Fibroblast of lung (primary cell): ENCODE data around the gene GPRIN3. TPM values are rescaled to one million over a fixed set of nuclear protein-coding genes. Genes with fewer than 3 reads are reported as not detected.
"Not testable (repeated sequence)": the region's sequence is repeated elsewhere in the genome, so short reads cannot be mapped to it uniquely, and the experiment has no call there.

Source experiments
- DNase-seq, 2 donors: peaks; one replicate each; pipeline versions ENCODE4 v3.0.0 to v3.0.0-alpha.2; 2010; ENCODE audit warnings: low read depth in 2 of 2
- H2AFZ ChIP-seq: 2 replicates; pipeline ENCODE4 v1.5.1; 2012; ENCODE audit warnings: low read length, control low read depth, inconsistent platforms
- H3K27ac ChIP-seq: 2 replicates; pipeline ENCODE4 v1.5.1; 2011; ENCODE audit warnings: low read length, control low read depth; ENCODE audit not compliant: insufficient read depth
- H3K27me3 ChIP-seq: 2 replicates; pipeline ENCODE4 v1.5.1; 2011; ENCODE audit warnings: mild to moderate bottlenecking, low read length; ENCODE audit not compliant: control insufficient read depth, insufficient read depth
- H3K36me3 ChIP-seq: 2 replicates; pipeline ENCODE4 v1.5.1; 2011; ENCODE audit warnings: low read length; ENCODE audit not compliant: control insufficient read depth, insufficient read depth
- H3K4me1 ChIP-seq: 2 replicates; pipeline ENCODE4 v1.5.1; 2011; ENCODE audit warnings: low read length; ENCODE audit not compliant: control insufficient read depth, insufficient read depth; ENCODE audit errors: extremely low read depth
- H3K4me2 ChIP-seq: 2 replicates; pipeline ENCODE4 v1.5.1; 2011; ENCODE audit warnings: low read length, control low read depth; ENCODE audit not compliant: insufficient read depth; ENCODE audit errors: extremely low read depth
- H3K4me3 ChIP-seq, 4 experiments: fragments of 200-600 bp in 1 of 4; sonication (generic) in 1 of 4; replicated peaks in 1 of 4; 2 replicates each; pipeline ENCODE4 v1.5.1; 2011 to 2016; ENCODE audit warnings: low read length in 4 of 4, low read depth in 3 of 4, mild to moderate bottlenecking in 3 of 4, control low read depth in 2 of 4, inconsistent platforms in 1 of 4, mixed read lengths in 1 of 4; ENCODE audit not compliant: insufficient read depth in 1 of 4; ENCODE audit errors: control extremely low read depth in 1 of 4
- H3K79me2 ChIP-seq: 2 replicates; pipeline ENCODE4 v1.5.1; 2012; ENCODE audit warnings: mild to moderate bottlenecking, low read length, inconsistent platforms; ENCODE audit not compliant: control insufficient read depth, insufficient read depth
- H3K9ac ChIP-seq: 2 replicates; pipeline ENCODE4 v1.5.1; 2011; ENCODE audit warnings: mild to moderate bottlenecking, low read length, control low read depth; ENCODE audit not compliant: insufficient read depth
- H3K9me3 ChIP-seq: 2 replicates; pipeline ENCODE4 v1.5.1; 2012; ENCODE audit warnings: low read depth, low read length; ENCODE audit not compliant: control insufficient read depth, insufficient read depth
- H4K20me1 ChIP-seq: 2 replicates; pipeline ENCODE4 v1.5.1; 2011; ENCODE audit warnings: low read length; ENCODE audit not compliant: control insufficient read depth, insufficient read depth; ENCODE audit errors: extremely low read depth
- CTCF ChIP-seq, 2 donors: IDR thresholded peaks in 1 of 2; conservative IDR thresholded peaks in 1 of 2; 1 replicate in 1 of 2; 2 replicates in 1 of 2; pipeline ENCODE4 v1.5.1; 2011 to 2012; ENCODE audit warnings: low read length in 2 of 2, control low read depth in 1 of 2, inconsistent platforms in 1 of 2, low read depth in 1 of 2, mild to moderate bottlenecking in 1 of 2
- EZH2 ChIP-seq: IDR thresholded peaks from 2 replicates; pipeline ENCODE4 v1.5.1; 2012; ENCODE audit warnings: low read length, control low read depth, mild to moderate bottlenecking; ENCODE audit errors: missing control alignments
- polyA plus RNA-seq, 2 donors: library from polyadenylated mRNA; depleted of rRNA in 1 of 2; stranded (reverse) in 1 of 2; unstranded in 1 of 2; fragments of >200 nt; gene quantifications; 2 replicates each; pipeline ENCODE4 v1.2.1, GENCODE V29; 2011 to 2012; ENCODE audit warnings: missing spikeins in 1 of 2
- total RNA-seq: library from RNA; depleted of rRNA; stranded (reverse); fragments of >200 nt; gene quantifications from 2 replicates; pipeline ENCODE4 v1.2.1, GENCODE V29; 2014

GPRIN3 gene
- total and polyA plus RNA-seq, 2 donors (not counting 1 experiment from before 2014, with no cell fraction given) = under 0.01 to 0.01 TPM

GRCh38 chr4:89314291-89314690 is 6.7 kb upstream of the GPRIN3 start:
- Histone ChIP-seq H3K4me3 (no peak overlapping the region), H3K27ac (no peak overlapping the region), H3K9ac (no peak overlapping the region), H2AFZ (no peak overlapping the region), H4K20me1 (no peaks in the 10 kb centered on the region), H3K79me2 (no peaks in the 10 kb centered on the region), H3K27me3 (no peaks in the 10 kb centered on the region), H3K4me2 (no peak overlapping the region), H3K36me3 (no peaks in the 10 kb centered on the region), H3K4me1 (peaks cover 2% of the 10 kb centered on the region), H3K9me3 (no peaks in the 10 kb centered on the region)
- DNase-seq = peak; percentile 10 to 24
- TF ChIP-seq CTCF (conservative IDR thresholded peaks at IDR 0.05 in 1 of 2, IDR thresholded peaks at IDR 0.05 in 1 of 2; ENCODE audit: low read depth in 1 of 2, low read length in 2 of 2) = no peak
- no peak for TF ChIP-seq EZH2

DNA sequence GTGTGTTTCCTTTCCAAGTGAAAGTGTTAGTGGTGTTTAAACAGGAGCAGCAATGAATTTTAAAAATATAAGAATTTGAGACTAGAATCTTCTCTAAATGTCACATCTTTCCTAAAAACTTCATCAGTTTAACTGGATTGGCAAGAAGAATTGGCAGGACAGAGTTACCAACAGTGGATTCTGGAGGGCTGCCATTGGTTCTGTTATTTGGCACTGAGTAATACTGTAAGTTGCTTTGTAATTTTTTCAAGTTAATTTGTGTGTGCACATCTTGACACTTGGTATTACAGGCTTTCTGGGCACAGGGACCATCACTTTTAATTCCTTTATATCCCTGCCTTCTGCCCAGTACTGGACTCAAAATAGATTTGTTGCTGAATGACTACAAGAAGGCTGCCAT is 4.5 kb upstream of the GPRIN3 start:
- Histone ChIP-seq H3K4me3 (no peak overlapping the region), H3K79me2 (no peaks in the 10 kb centered on the region), H3K4me1 (peaks cover 2% of the 10 kb centered on the region), H3K9me3 (no peaks in the 10 kb centered on the region), H3K9ac (no peak overlapping the region), H2AFZ (no peak overlapping the region), H3K27me3 (peaks cover 7% of the 10 kb centered on the region), H3K36me3 (no peaks in the 10 kb centered on the region), H4K20me1 (no peaks in the 10 kb centered on the region), H3K4me2 (no peak overlapping the region), H3K27ac (no peak overlapping the region)
- no peak for TF ChIP-seq CTCF (conservative IDR thresholded peaks at IDR 0.05 in 1 of 2, IDR thresholded peaks at IDR 0.05 in 1 of 2; ENCODE audit: low read depth in 1 of 2, low read length in 2 of 2)
- TF ChIP-seq EZH2 = no peak
- DNase-seq = peak; percentile 21 to 50

- no peak overlapping the region for H3K4me2 ChIP-seq
- no peaks in the 10 kb centered on the region for H3K36me3 ChIP-seq
- no peak overlapping the region for H2AFZ ChIP-seq
- no peak overlapping the region for H3K27ac ChIP-seq
- TF ChIP-seq CTCF (conservative IDR thresholded peaks at IDR 0.05 in 1 of 2, IDR thresholded peaks at IDR 0.05 in 1 of 2; ENCODE audit: low read depth in 1 of 2, low read length in 2 of 2) (no peak), EZH2 (no peak)
- H3K4me1 ChIP-seq = no peaks in the 10 kb centered on the region
- H4K20me1 ChIP-seq = no peaks in the 10 kb centered on the region
- H3K4me3 ChIP-seq = no peak overlapping the region
- H3K27me3 ChIP-seq = peaks cover 14% of the 10 kb centered on the region
- H3K9me3 ChIP-seq = no peaks in the 10 kb centered on the region
- no peak overlapping the region for H3K9ac ChIP-seq
- H3K79me2 ChIP-seq = no peaks in the 10 kb centered on the region
- no peak for DNase-seq
Observed at GRCh38 chr4:89311433-89311832, 3.8 kb upstream of the GPRIN3 start.

DNA sequence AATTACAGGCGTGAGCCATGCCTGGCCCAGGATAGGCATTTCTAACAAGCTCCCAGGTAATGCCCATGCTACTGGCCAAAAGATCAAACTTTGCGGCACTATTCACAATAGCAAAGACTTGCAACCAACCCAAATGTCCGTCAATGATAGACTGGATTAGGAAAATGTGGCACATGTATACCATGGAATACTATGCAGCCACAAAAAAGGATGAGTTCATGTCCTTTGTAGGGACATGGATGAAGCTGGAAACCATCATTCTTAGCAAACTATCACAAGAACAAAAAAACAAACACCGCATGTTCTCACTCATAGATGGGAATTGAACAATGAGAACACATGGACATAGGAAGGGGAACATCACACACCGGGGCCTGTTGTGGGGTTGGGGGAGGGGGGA is 1.6 kb upstream of the GPRIN3 start:
- DNase-seq, H4K20me1 ChIP-seq, H3K79me2 ChIP-seq, H2AFZ ChIP-seq, H3K4me1 ChIP-seq, H3K4me3 ChIP-seq, H3K4me2 ChIP-seq, H3K27ac ChIP-seq, H3K9ac ChIP-seq, H3K9me3 ChIP-seq, H3K36me3 ChIP-seq: not testable (repeated sequence)
- peaks cover 16% of the 10 kb centered on the region for H3K27me3 ChIP-seq
